ENCODE data around the gene CCDC171.

The CCDC171 gene

DNA sequence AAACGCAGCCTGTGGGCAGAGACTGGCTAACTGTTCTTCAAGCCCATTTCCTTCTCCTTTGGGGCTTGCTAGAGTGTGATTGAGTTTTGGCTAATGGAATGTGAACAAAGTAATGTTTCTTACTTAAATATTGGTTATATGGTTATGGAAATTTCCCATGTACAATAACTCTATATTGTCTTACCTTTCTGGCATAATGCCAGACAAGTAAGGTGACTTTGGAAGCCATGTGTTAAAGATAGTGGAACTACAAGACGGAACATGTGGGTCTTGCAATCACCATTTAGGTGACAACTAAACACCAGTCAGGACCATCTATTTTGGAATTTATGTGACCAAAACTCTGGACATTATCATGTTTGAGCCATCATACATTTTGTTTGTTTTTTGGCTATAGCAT lies 260.2 kb downstream of the CCDC171 start:
- H3K4me2 ChIP-seq (ENCODE audit: low read depth, low read length, poor library complexity, severe bottlenecking): no peak overlapping the region
- no peaks in the 10 kb centered on the region for H3K9me3 ChIP-seq (ENCODE audit: insufficient read depth, low read length)
- H3K79me2 ChIP-seq (ENCODE audit: insufficient read depth, low read length): no peaks in the 10 kb centered on the region
- TF ChIP-seq, protein P1, sequence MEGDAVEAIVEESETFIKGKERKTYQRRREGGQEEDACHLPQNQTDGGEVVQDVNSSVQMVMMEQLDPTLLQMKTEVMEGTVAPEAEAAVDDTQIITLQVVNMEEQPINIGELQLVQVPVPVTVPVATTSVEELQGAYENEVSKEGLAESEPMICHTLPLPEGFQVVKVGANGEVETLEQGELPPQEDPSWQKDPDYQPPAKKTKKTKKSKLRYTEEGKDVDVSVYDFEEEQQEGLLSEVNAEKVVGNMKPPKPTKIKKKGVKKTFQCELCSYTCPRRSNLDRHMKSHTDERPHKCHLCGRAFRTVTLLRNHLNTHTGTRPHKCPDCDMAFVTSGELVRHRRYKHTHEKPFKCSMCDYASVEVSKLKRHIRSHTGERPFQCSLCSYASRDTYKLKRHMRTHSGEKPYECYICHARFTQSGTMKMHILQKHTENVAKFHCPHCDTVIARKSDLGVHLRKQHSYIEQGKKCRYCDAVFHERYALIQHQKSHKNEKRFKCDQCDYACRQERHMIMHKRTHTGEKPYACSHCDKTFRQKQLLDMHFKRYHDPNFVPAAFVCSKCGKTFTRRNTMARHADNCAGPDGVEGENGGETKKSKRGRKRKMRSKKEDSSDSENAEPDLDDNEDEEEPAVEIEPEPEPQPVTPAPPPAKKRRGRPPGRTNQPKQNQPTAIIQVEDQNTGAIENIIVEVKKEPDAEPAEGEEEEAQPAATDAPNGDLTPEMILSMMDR (IDR thresholded peaks at IDR 0.05; ENCODE audit: insufficient read depth, low read length, poor library complexity, severe bottlenecking): no peak
- TF ChIP-seq EZH2phosphoT487 (conservative IDR thresholded peaks at IDR 0.05; ENCODE audit: low read length): no peak
- H3K36me3 ChIP-seq (ENCODE audit: low read length): no peaks in the 10 kb centered on the region
- no peaks in the 10 kb centered on the region for H3F3A ChIP-seq (ENCODE audit: insufficient read depth)
- no peak overlapping the region for H3K9ac ChIP-seq (ENCODE audit: low read length)
- H2AFZ ChIP-seq (ENCODE audit: low read depth, low read length, severe bottlenecking): no peak overlapping the region
- no peaks in the 10 kb centered on the region for H3K27me3 ChIP-seq (ENCODE audit: low read length)
- H3K4me3 ChIP-seq (ENCODE audit: insufficient read depth, low read length, poor library complexity, severe bottlenecking): no peak overlapping the region
- H4K20me1 ChIP-seq (ENCODE audit: low read depth, low read length): no peaks in the 10 kb centered on the region
- no peaks in the 10 kb centered on the region for H3K9me2 ChIP-seq (replicated peaks; ENCODE audit: insufficient read depth, low read length)
- H3K27ac ChIP-seq (ENCODE audit: low read depth, low read length): no peak overlapping the region

DNA sequence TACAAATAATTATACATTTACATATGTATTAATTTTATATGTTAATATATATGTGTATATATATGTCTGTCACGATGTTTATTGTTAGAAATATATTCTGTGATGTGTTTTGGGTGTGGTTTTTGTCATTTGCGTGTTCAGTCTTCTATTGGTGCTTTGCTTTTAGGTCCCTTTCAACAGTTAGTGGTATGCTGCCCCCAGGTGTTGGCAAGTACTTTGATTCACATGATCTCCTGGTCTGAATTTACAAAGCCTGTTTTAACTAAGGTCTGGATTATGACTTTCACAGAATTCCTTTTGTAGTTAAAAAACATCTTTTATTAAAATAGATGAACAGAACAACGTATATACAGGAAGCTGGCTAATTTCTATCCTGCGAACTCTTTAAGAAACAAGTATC lies 271.5 kb downstream of the CCDC171 start:
- Histone ChIP-seq H3K79me2 (ENCODE audit: insufficient read depth, low read length) (no peaks in the 10 kb centered on the region), H3K36me3 (ENCODE audit: low read length) (no peaks in the 10 kb centered on the region), H2AFZ (ENCODE audit: low read depth, low read length, severe bottlenecking) (no peak overlapping the region), H3K4me2 (ENCODE audit: low read depth, low read length, poor library complexity, severe bottlenecking) (no peak overlapping the region), H3K9me2 (replicated peaks; ENCODE audit: insufficient read depth, low read length) (no peaks in the 10 kb centered on the region), H3F3A (ENCODE audit: insufficient read depth) (no peaks in the 10 kb centered on the region), H3K9me3 (ENCODE audit: insufficient read depth, low read length) (no peaks in the 10 kb centered on the region), H3K9ac (ENCODE audit: low read length) (no peak overlapping the region), H4K20me1 (ENCODE audit: low read depth, low read length) (no peaks in the 10 kb centered on the region), H3K4me3 (ENCODE audit: insufficient read depth, low read length, poor library complexity, severe bottlenecking) (no peak overlapping the region), H3K27ac (ENCODE audit: low read depth, low read length) (no peak overlapping the region), H3K27me3 (ENCODE audit: low read length) (no peaks in the 10 kb centered on the region)
- TF ChIP-seq, protein P1 (IDR thresholded peaks at IDR 0.05; ENCODE audit: insufficient read depth, low read length, poor library complexity, severe bottlenecking): no peak
- TF ChIP-seq EZH2phosphoT487 (conservative IDR thresholded peaks at IDR 0.05; ENCODE audit: low read length): no peak

DNA sequence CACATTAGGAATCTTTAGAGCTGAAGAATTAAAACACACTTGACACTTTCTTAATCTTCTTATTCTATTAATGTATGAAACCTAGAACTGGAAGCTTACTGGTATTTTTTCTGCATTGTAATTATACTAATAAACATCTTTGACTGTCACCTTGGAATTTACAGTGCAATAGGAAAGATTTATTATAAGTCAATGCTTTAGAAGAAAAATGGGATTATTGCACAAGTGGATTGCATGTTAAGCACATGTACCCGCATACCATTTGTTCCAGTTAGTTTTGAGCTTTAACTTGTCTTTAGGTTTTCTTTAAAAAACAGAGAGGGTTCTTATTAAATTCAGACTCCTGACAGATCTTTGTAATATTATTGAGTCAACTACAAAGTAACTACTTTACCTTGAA lies 278.5 kb downstream of the CCDC171 start:
- Histone ChIP-seq H3K4me2 (ENCODE audit: low read depth, low read length, poor library complexity, severe bottlenecking) (no peak overlapping the region), H3K27me3 (ENCODE audit: low read length) (no peaks in the 10 kb centered on the region), H3K9me3 (ENCODE audit: insufficient read depth, low read length) (no peaks in the 10 kb centered on the region), H3K4me3 (ENCODE audit: insufficient read depth, low read length, poor library complexity, severe bottlenecking) (no peak overlapping the region), H3K9me2 (replicated peaks; ENCODE audit: insufficient read depth, low read length) (no peaks in the 10 kb centered on the region), H3K36me3 (ENCODE audit: low read length) (no peaks in the 10 kb centered on the region), H3K79me2 (ENCODE audit: insufficient read depth, low read length) (no peaks in the 10 kb centered on the region), H2AFZ (ENCODE audit: low read depth, low read length, severe bottlenecking) (no peak overlapping the region), H3K9ac (ENCODE audit: low read length) (no peak overlapping the region), H4K20me1 (ENCODE audit: low read depth, low read length) (no peaks in the 10 kb centered on the region), H3F3A (ENCODE audit: insufficient read depth) (no peaks in the 10 kb centered on the region), H3K27ac (ENCODE audit: low read depth, low read length) (no peak overlapping the region)
- TF ChIP-seq EZH2phosphoT487 (conservative IDR thresholded peaks at IDR 0.05; ENCODE audit: low read length): no peak
- TF ChIP-seq, protein P1 (IDR thresholded peaks at IDR 0.05; ENCODE audit: insufficient read depth, low read length, poor library complexity, severe bottlenecking): no peak

Measured in SU-DHL-6 (cell line).